GM15510 (cell line): ENCODE results near the gene ACSF3.

Source experiments
- POLR2A ChIP-seq: IDR thresholded peaks from 3 replicates; pipeline ENCODE4 v1.6.1; 2011; ENCODE audit warnings: borderline replicate concordance; ENCODE audit not compliant: insufficient read length; ENCODE audit errors: extremely low read depth

Gene ACSF3

GRCh38 chr16:89052191-89052889 lies 41.3 kb upstream of the ACSF3 start:
- no peak for TF ChIP-seq POLR2A

GRCh38 chr16:89052890-89053724 lies 40.5 kb upstream of the ACSF3 start:
- TF ChIP-seq POLR2A, result no peak

GRCh38 chr16:89053725-89054029 lies 40.0 kb upstream of the ACSF3 start:
- no peak for TF ChIP-seq POLR2A

GRCh38 chr16:89054261-89054661 lies 39.4 kb upstream of the ACSF3 start:
- no peak for TF ChIP-seq POLR2A

GRCh38 chr16:89054714-89055113 lies 38.9 kb upstream of the ACSF3 start:
- TF ChIP-seq POLR2A, result no peak

- no peak for TF ChIP-seq POLR2A
Observed at GRCh38 chr16:89055313-89055712, 38.3 kb upstream of the ACSF3 start.

- TF ChIP-seq POLR2A, result no peak
Observed at GRCh38 chr16:89055894-89056555, 37.6 kb upstream of the ACSF3 start.

GRCh38 chr16:89056592-89056991 lies 37.1 kb upstream of the ACSF3 start:
- no peak for TF ChIP-seq POLR2A

GRCh38 chr16:89057738-89058137 lies 35.9 kb upstream of the ACSF3 start:
- no peak for TF ChIP-seq POLR2A

- TF ChIP-seq POLR2A, result no peak
Observed at GRCh38 chr16:89058812-89059211, 34.8 kb upstream of the ACSF3 start.

GRCh38 chr16:89060207-89060794 lies 33.4 kb upstream of the ACSF3 start:
- no peak for TF ChIP-seq POLR2A

- no peak for TF ChIP-seq POLR2A
Observed at GRCh38 chr16:89061086-89061485, 32.6 kb upstream of the ACSF3 start.

- TF ChIP-seq POLR2A, result no peak
Observed at GRCh38 chr16:89061590-89062380, 31.9 kb upstream of the ACSF3 start.

GRCh38 chr16:89062389-89063345 lies 31.0 kb upstream of the ACSF3 start:
- TF ChIP-seq POLR2A, result no peak

- no peak for TF ChIP-seq POLR2A
Observed at GRCh38 chr16:89063768-89064320, 29.8 kb upstream of the ACSF3 start.
